Astrocyte (in vitro differentiated cells and primary cell): ENCODE data around the gene LRRC74A. TPM values are rescaled to one million over a fixed set of nuclear protein-coding genes. Genes with fewer than 3 reads are reported as not detected.

Experiments used
- DNase-seq: peaks from one replicate; pipeline ENCODE4 v3.0.0-alpha.2; 2010; ENCODE audit warnings: low read depth
- FAIRE-seq: peaks from 2 replicates; lab custom pipeline; 2011; peaks lifted over from hg19 to GRCh38; lab: Jason Lieb, UNC
- H2AFZ ChIP-seq: 2 replicates; pipeline ENCODE4 v1.6.0; 2012; ENCODE audit warnings: low read depth, low read length, inconsistent platforms
- H3K27ac ChIP-seq: 2 replicates; pipeline ENCODE4 v1.5.1; 2011; ENCODE audit warnings: low read depth, low read length, inconsistent platforms
- H3K27me3 ChIP-seq: 2 replicates; pipeline ENCODE4 v1.6.0; 2011; ENCODE audit warnings: low read length, inconsistent platforms; ENCODE audit not compliant: insufficient read depth
- H3K36me3 ChIP-seq: 2 replicates; pipeline ENCODE4 v1.5.1; 2011; ENCODE audit warnings: low read length, inconsistent platforms; ENCODE audit not compliant: insufficient read depth
- H3K4me1 ChIP-seq: 2 replicates; pipeline ENCODE4 v1.5.1; 2011; ENCODE audit warnings: low read length, inconsistent platforms; ENCODE audit not compliant: insufficient read depth
- H3K4me2 ChIP-seq: 2 replicates; pipeline ENCODE4 v1.6.0; 2012; ENCODE audit warnings: low read length, inconsistent platforms
- H3K4me3 ChIP-seq: 2 replicates; pipeline ENCODE4 v1.5.1; 2011; ENCODE audit warnings: low read depth, mild to moderate bottlenecking, low read length, inconsistent platforms; ENCODE audit not compliant: insufficient read depth
- H3K79me2 ChIP-seq: 2 replicates; pipeline ENCODE4 v1.6.0; 2012; ENCODE audit warnings: mild to moderate bottlenecking, low read length, inconsistent platforms; ENCODE audit not compliant: insufficient read depth
- H3K9ac ChIP-seq: 2 replicates; pipeline ENCODE4 v1.6.0; 2012; ENCODE audit warnings: mild to moderate bottlenecking, low read length, inconsistent platforms
- H3K9me3 ChIP-seq: 2 replicates; pipeline ENCODE4 v1.5.1; 2012; ENCODE audit warnings: low read depth, mild to moderate bottlenecking, low read length, inconsistent platforms; ENCODE audit not compliant: insufficient read depth
- H4K20me1 ChIP-seq: 2 replicates; pipeline ENCODE4 v1.6.0; 2012; ENCODE audit warnings: low read length, inconsistent platforms; ENCODE audit not compliant: insufficient read depth
- H3K27ac Mint-ChIP-seq: one replicate; pipeline ENCODE4 v1.8.0; 2021; ENCODE audit warnings: mild to moderate bottlenecking, mixed read lengths; ENCODE audit not compliant: unreplicated experiment
- H3K27me3 Mint-ChIP-seq: one replicate; pipeline ENCODE4 v1.8.0; 2021; ENCODE audit warnings: low read depth, mixed read lengths; ENCODE audit not compliant: unreplicated experiment
- H3K36me3 Mint-ChIP-seq: one replicate; pipeline ENCODE4 v1.8.0; 2021; ENCODE audit warnings: low read depth, mixed read lengths; ENCODE audit not compliant: unreplicated experiment
- H3K4me1 Mint-ChIP-seq: one replicate; pipeline ENCODE4 v1.8.0; 2021; ENCODE audit warnings: low read depth, mixed read lengths; ENCODE audit not compliant: unreplicated experiment
- H3K4me3 Mint-ChIP-seq: one replicate; pipeline ENCODE4 v1.8.0; 2021; ENCODE audit warnings: mild to moderate bottlenecking, moderate library complexity, mixed read lengths; ENCODE audit not compliant: unreplicated experiment
- H3K9me3 Mint-ChIP-seq: one replicate; pipeline ENCODE4 v1.8.0; 2021; ENCODE audit warnings: mild to moderate bottlenecking, mixed read lengths; ENCODE audit not compliant: unreplicated experiment
- EZH2 ChIP-seq: IDR thresholded peaks from 2 replicates; pipeline ENCODE4 v1.6.1; 2012; ENCODE audit warnings: mild to moderate bottlenecking, low read length, inconsistent platforms; ENCODE audit not compliant: insufficient read depth
- total RNA-seq: library from RNA; stranded (reverse); gene quantifications from 2 replicates; pipeline ENCODE4 v1.2.1, GENCODE V29; 2021
- TF ChIP-seq, protein P1 (sequence below): IDR thresholded peaks from 2 replicates; pipeline ENCODE4 v1.5.1; 2011; ENCODE audit warnings: low read depth, mild to moderate bottlenecking, inconsistent platforms, low read length, moderate library complexity; ENCODE audit not compliant: insufficient read depth

Gene LRRC74A
- total RNA-seq, 1 donor from 2014 or later, result not detected

- Histone ChIP-seq H3K36me3 (no peaks in the 10 kb centered on the region), H4K20me1 (no peaks in the 10 kb centered on the region), H2AFZ (no peak overlapping the region), H3K9me3 (no peaks in the 10 kb centered on the region), H3K4me2 (no peak overlapping the region), H3K27ac (no peak overlapping the region), H3K9ac (no peak overlapping the region), H3K4me1 (peaks cover 18% of the 10 kb centered on the region), H3K27me3 (no peaks in the 10 kb centered on the region), H3K79me2 (no peaks in the 10 kb centered on the region), H3K4me3 (no peak overlapping the region)
- Mint-ChIP-seq H3K4me3 (no peak overlapping the region), H3K4me1 (peaks cover 18% of the 10 kb centered on the region), H3K27ac (no peak overlapping the region), H3K27me3 (peaks cover 6% of the 10 kb centered on the region), H3K36me3 (no peaks in the 10 kb centered on the region), H3K9me3 (peaks cover 10% of the 10 kb centered on the region)
- no peak for TF ChIP-seq EZH2
- TF ChIP-seq, protein P1, sequence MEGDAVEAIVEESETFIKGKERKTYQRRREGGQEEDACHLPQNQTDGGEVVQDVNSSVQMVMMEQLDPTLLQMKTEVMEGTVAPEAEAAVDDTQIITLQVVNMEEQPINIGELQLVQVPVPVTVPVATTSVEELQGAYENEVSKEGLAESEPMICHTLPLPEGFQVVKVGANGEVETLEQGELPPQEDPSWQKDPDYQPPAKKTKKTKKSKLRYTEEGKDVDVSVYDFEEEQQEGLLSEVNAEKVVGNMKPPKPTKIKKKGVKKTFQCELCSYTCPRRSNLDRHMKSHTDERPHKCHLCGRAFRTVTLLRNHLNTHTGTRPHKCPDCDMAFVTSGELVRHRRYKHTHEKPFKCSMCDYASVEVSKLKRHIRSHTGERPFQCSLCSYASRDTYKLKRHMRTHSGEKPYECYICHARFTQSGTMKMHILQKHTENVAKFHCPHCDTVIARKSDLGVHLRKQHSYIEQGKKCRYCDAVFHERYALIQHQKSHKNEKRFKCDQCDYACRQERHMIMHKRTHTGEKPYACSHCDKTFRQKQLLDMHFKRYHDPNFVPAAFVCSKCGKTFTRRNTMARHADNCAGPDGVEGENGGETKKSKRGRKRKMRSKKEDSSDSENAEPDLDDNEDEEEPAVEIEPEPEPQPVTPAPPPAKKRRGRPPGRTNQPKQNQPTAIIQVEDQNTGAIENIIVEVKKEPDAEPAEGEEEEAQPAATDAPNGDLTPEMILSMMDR, result no peak
- no peak for DNase-seq
- no peak for FAIRE-seq
Measured at GRCh38 chr14:76900682-76901081, 74.5 kb downstream of the LRRC74A start.

DNA sequence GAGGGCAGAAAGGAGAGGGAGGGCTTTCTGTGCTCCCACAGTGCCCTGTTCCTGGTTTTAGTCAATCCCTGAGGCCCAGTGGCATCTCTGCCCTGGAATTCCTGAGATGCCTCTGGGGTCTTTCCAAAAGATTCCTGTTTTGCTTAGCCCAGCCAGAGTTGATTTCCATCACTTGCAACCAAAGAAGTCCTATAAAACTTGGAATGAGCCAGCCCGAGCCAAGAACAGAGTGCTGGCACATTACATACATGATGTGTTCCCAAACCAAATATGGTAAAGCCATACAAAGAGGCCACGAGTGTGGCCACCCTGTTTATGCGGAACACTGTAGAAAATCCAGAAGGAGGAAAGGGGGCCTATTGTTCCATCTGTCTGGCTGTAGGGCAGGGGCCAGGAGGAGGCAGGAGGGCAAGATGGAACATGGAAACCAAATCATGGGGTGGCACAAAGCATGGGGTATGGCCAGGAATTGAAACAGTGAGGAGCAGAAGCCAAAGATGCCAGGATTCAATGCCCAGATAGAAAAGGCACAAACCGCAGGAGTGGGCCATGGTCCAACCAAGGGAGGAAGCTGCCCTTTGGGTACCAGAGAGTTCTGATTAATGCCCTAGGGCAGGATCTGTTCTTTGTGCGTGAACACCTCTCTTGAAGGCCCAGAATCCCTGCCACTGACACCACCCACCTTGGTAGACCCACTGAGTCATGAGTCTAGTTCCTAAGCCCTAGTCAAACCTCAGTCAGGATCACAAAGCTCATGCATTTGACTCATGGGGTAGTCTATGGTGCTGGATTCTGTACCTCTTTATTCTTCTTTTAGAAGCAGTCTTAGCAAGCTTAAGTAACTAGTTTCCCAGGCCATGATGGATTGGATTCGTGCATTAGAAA, 75.2 kb downstream of the LRRC74A start:
- TF ChIP-seq EZH2, result no peak
- TF ChIP-seq, protein P1, result no peak
- Histone ChIP-seq H4K20me1 (no peaks in the 10 kb centered on the region), H3K4me3 (no peak overlapping the region), H3K27ac (no peak overlapping the region), H3K9ac (no peak overlapping the region), H3K79me2 (no peaks in the 10 kb centered on the region), H3K4me2 (no peak overlapping the region), H3K4me1 (peaks cover 18% of the 10 kb centered on the region), H3K36me3 (no peaks in the 10 kb centered on the region), H3K9me3 (no peaks in the 10 kb centered on the region), H2AFZ (no peak overlapping the region), H3K27me3 (no peaks in the 10 kb centered on the region)
- peaks cover 6% of the 10 kb centered on the region for H3K27me3 Mint-ChIP-seq
- H3K9me3 Mint-ChIP-seq, result peaks cover 10% of the 10 kb centered on the region
- H3K27ac Mint-ChIP-seq, result no peak overlapping the region
- peaks cover 18% of the 10 kb centered on the region for H3K4me1 Mint-ChIP-seq
- no peaks in the 10 kb centered on the region for H3K36me3 Mint-ChIP-seq
- FAIRE-seq (no peak), DNase-seq (no peak)
- no peak overlapping the region for H3K4me3 Mint-ChIP-seq

- Histone ChIP-seq H3K9me3 (no peaks in the 10 kb centered on the region), H2AFZ (no peak overlapping the region), H3K9ac (no peak overlapping the region), H3K36me3 (no peaks in the 10 kb centered on the region), H3K4me3 (no peak overlapping the region), H3K4me1 (peaks cover 18% of the 10 kb centered on the region), H3K79me2 (no peaks in the 10 kb centered on the region), H3K27ac (no peak overlapping the region), H4K20me1 (no peaks in the 10 kb centered on the region), H3K27me3 (no peaks in the 10 kb centered on the region), H3K4me2 (no peak overlapping the region)
- FAIRE-seq (no peak), DNase-seq (no peak)
- Mint-ChIP-seq H3K36me3 (no peaks in the 10 kb centered on the region), H3K9me3 (peaks cover 10% of the 10 kb centered on the region), H3K4me3 (no peak overlapping the region), H3K27me3 (peaks cover 6% of the 10 kb centered on the region), H3K27ac (no peak overlapping the region), H3K4me1 (peaks cover 18% of the 10 kb centered on the region)
- TF ChIP-seq, protein P1, result no peak
- TF ChIP-seq EZH2, result no peak
Measured at GRCh38 chr14:76902591-76902990, 76.4 kb downstream of the LRRC74A start.
